Skeletal muscle satellite cell (primary cell): Measurements from ENCODE around the gene STYK1.
"Not testable (repeated sequence)": the region's sequence is repeated elsewhere in the genome, so short reads cannot be mapped to it uniquely, and the experiment has no call there.

Experiments used
- H3K27me3 ChIP-seq: 2 replicates; pipeline ENCODE4 v1.7.0; 2013; ENCODE audit warnings: low read length; ENCODE audit not compliant: control insufficient read depth, insufficient read depth
- H3K36me3 ChIP-seq: 2 replicates; pipeline ENCODE4 v1.7.0; 2013; ENCODE audit warnings: mild to moderate bottlenecking, control low read depth, low read length; ENCODE audit not compliant: insufficient read depth
- H3K4me1 ChIP-seq: 2 replicates; pipeline ENCODE4 v1.7.0; 2013; ENCODE audit warnings: low read length; ENCODE audit not compliant: control insufficient read depth, insufficient read depth
- H3K4me2 ChIP-seq: 2 replicates; pipeline ENCODE4 v1.7.0; 2013; ENCODE audit warnings: mild to moderate bottlenecking, low read length
- H3K4me3 ChIP-seq: 2 replicates; pipeline ENCODE4 v1.7.0; 2013; ENCODE audit warnings: low read length
- H3K9ac ChIP-seq: 2 replicates; pipeline ENCODE4 v1.7.0; 2013; ENCODE audit warnings: mild to moderate bottlenecking, low read depth, low read length, moderate library complexity
- H3K9me3 ChIP-seq: replicated peaks from 2 replicates; pipeline ENCODE4 v1.7.0; 2013; ENCODE audit warnings: mild to moderate bottlenecking, control low read depth, low read length

STYK1 gene

GRCh38 chr12:10601860-10602259 lies 72.0 kb downstream of the STYK1 start:
- Histone ChIP-seq H3K9ac (no peak overlapping the region), H3K4me2 (no peak overlapping the region), H3K4me3 (no peak overlapping the region), H3K27me3 (no peaks in the 10 kb centered on the region), H3K36me3 (peaks cover 24% of the 10 kb centered on the region), H3K4me1 (no peaks in the 10 kb centered on the region), H3K9me3 (no peaks in the 10 kb centered on the region)

GRCh38 chr12:10600988-10601387 lies 72.9 kb downstream of the STYK1 start:
- Histone ChIP-seq H3K4me1 (no peaks in the 10 kb centered on the region), H3K27me3 (no peaks in the 10 kb centered on the region), H3K9ac (no peak overlapping the region), H3K4me2 (no peak overlapping the region), H3K36me3 (peaks cover 18% of the 10 kb centered on the region), H3K4me3 (no peak overlapping the region), H3K9me3 (no peaks in the 10 kb centered on the region)

GRCh38 chr12:10595881-10596280 lies 78.0 kb downstream of the STYK1 start:
- H3K4me3 ChIP-seq, result no peak overlapping the region
- H3K36me3 ChIP-seq, result peaks cover 20% of the 10 kb centered on the region
- no peak overlapping the region for H3K9ac ChIP-seq
- peaks cover 5% of the 10 kb centered on the region for H3K4me1 ChIP-seq
- no peak overlapping the region for H3K4me2 ChIP-seq
- no peaks in the 10 kb centered on the region for H3K27me3 ChIP-seq
- no peaks in the 10 kb centered on the region for H3K9me3 ChIP-seq

- Histone ChIP-seq H3K27me3 (no peaks in the 10 kb centered on the region), H3K36me3 (peaks cover 15% of the 10 kb centered on the region), H3K4me2 (no peak overlapping the region), H3K9me3 (no peaks in the 10 kb centered on the region), H3K4me1 (peaks cover 10% of the 10 kb centered on the region), H3K4me3 (no peak overlapping the region), H3K9ac (no peak overlapping the region)
Measured at GRCh38 chr12:10590966-10591365, 82.9 kb downstream of the STYK1 start.

- peaks cover 4% of the 10 kb centered on the region for H3K36me3 ChIP-seq
- no peak overlapping the region for H3K4me2 ChIP-seq
- H3K4me1 ChIP-seq, result no peaks in the 10 kb centered on the region
- H3K9me3 ChIP-seq, result no peaks in the 10 kb centered on the region
- H3K27me3 ChIP-seq, result no peaks in the 10 kb centered on the region
- H3K4me3 ChIP-seq, result no peak overlapping the region
- no peak overlapping the region for H3K9ac ChIP-seq
Measured at GRCh38 chr12:10584415-10584814, 89.4 kb downstream of the STYK1 start.

- Histone ChIP-seq H3K36me3 (peaks cover 4% of the 10 kb centered on the region), H3K4me3 (no peak overlapping the region), H3K9me3 (no peaks in the 10 kb centered on the region), H3K4me1 (no peaks in the 10 kb centered on the region), H3K9ac (no peak overlapping the region), H3K27me3 (no peaks in the 10 kb centered on the region), H3K4me2 (no peak overlapping the region)
Measured at GRCh38 chr12:10582704-10583103, 91.1 kb downstream of the STYK1 start.

GRCh38 chr12:10582133-10582532 lies 91.7 kb downstream of the STYK1 start:
- not testable (repeated sequence) for H3K9me3 ChIP-seq, H3K9ac ChIP-seq, H3K4me2 ChIP-seq, H3K36me3 ChIP-seq, H3K27me3 ChIP-seq, H3K4me1 ChIP-seq, H3K4me3 ChIP-seq

- Histone ChIP-seq H3K36me3 (no peaks in the 10 kb centered on the region), H3K4me1 (peaks cover 3% of the 10 kb centered on the region), H3K4me2 (no peak overlapping the region), H3K4me3 (no peak overlapping the region), H3K27me3 (no peaks in the 10 kb centered on the region), H3K9me3 (no peaks in the 10 kb centered on the region), H3K9ac (no peak overlapping the region)
Measured at GRCh38 chr12:10574307-10574706, 99.5 kb downstream of the STYK1 start.

GRCh38 chr12:10572021-10572490 lies 101.8 kb downstream of the STYK1 start:
- not testable (repeated sequence) for H3K4me3 ChIP-seq, H3K9ac ChIP-seq, H3K36me3 ChIP-seq, H3K4me1 ChIP-seq, H3K27me3 ChIP-seq, H3K9me3 ChIP-seq, H3K4me2 ChIP-seq

GRCh38 chr12:10571141-10571540 lies 102.7 kb downstream of the STYK1 start:
- H3K9ac ChIP-seq, result no peak overlapping the region

More at GRCh38 chr12:10571141-10571540, 102.7 kb downstream of the STYK1 start:
- Histone ChIP-seq H3K4me3 (no peak overlapping the region), H3K4me2 (no peak overlapping the region), H3K36me3 (no peaks in the 10 kb centered on the region), H3K9me3 (no peaks in the 10 kb centered on the region), H3K27me3 (no peaks in the 10 kb centered on the region), H3K4me1 (peaks cover 3% of the 10 kb centered on the region)
